Measurements from ENCODE around the gene TBK1. TPM values are rescaled to one million over a fixed set of nuclear protein-coding genes. Genes with fewer than 3 reads are reported as not detected.

The TBK1 gene
- total RNA-seq, 4 donors from 2014 or later, result 21.2 to 24.1 (median 22.6) TPM

DNA sequence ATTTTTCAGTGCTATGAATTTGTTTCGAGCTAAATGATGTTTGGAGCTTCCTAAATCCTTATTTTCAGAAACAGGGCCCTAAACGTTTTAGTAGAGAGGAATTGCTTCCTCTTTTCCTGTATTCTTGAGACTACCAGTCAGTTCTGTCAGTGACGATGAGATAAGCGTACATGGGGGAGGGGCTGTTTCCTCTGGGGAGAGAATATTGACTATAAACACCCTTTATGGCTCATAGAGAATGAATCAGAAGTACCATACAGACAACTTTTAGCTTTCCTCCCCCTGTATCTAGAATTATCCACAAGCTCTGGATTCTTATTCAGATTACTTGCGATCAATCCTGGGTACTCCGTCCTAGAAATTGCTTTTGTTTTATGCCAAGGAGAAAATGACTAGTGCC lies 5.1 kb downstream of the TBK1 start:
- no peak overlapping the region for H3K27ac ChIP-seq (replicated peaks in 1 of 4)
- no peaks in the 10 kb centered on the region for H3K9me3 ChIP-seq
- WGBS, result 73% methylated on average over 6 of the region's 6 CpGs
- H3K27me3 ChIP-seq, result no peaks in the 10 kb centered on the region
- TF ChIP-seq POLR2AphosphoS5 (IDR thresholded peaks at IDR 0.05) (no peak), POLR2A (IDR thresholded peaks at IDR 0.05; ENCODE audit: low read depth) (no peak), EP300 (IDR thresholded peaks at IDR 0.05) (no peak)
- TF ChIP-seq, protein P1, sequence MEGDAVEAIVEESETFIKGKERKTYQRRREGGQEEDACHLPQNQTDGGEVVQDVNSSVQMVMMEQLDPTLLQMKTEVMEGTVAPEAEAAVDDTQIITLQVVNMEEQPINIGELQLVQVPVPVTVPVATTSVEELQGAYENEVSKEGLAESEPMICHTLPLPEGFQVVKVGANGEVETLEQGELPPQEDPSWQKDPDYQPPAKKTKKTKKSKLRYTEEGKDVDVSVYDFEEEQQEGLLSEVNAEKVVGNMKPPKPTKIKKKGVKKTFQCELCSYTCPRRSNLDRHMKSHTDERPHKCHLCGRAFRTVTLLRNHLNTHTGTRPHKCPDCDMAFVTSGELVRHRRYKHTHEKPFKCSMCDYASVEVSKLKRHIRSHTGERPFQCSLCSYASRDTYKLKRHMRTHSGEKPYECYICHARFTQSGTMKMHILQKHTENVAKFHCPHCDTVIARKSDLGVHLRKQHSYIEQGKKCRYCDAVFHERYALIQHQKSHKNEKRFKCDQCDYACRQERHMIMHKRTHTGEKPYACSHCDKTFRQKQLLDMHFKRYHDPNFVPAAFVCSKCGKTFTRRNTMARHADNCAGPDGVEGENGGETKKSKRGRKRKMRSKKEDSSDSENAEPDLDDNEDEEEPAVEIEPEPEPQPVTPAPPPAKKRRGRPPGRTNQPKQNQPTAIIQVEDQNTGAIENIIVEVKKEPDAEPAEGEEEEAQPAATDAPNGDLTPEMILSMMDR (IDR thresholded peaks at IDR 0.05), result no peak
- peaks cover 6 to 31% (median 18%) of the 10 kb centered on the region in 4 donors for H3K36me3 ChIP-seq
- H3K4me1 ChIP-seq, result peaks cover 8 to 49% (median 45%) of the 10 kb centered on the region in 4 donors
- intact Hi-C loops (cut with DNase I), result no loop called here
- H3K4me3 ChIP-seq, result no peak overlapping the region
- no peak for DNase-seq (ENCODE audit: extremely low spot score)

- 88% methylated on average over 3 of the region's 3 CpGs for WGBS
- peaks cover 6 to 31% (median 20%) of the 10 kb centered on the region in 4 donors for H3K36me3 ChIP-seq
- no peak for TF ChIP-seq EP300 (IDR thresholded peaks at IDR 0.05)
- TF ChIP-seq, protein P1 (IDR thresholded peaks at IDR 0.05), result no peak
- no peak for TF ChIP-seq POLR2A (IDR thresholded peaks at IDR 0.05; ENCODE audit: low read depth)
- TF ChIP-seq POLR2AphosphoS5 (IDR thresholded peaks at IDR 0.05), result no peak
- no peak overlapping the region for H3K4me3 ChIP-seq
- peaks cover 8 to 49% (median 45%) of the 10 kb centered on the region in 4 donors for H3K4me1 ChIP-seq
- H3K27ac ChIP-seq (replicated peaks in 1 of 4), result no peak overlapping the region
- H3K27me3 ChIP-seq, result no peaks in the 10 kb centered on the region
- no peak for DNase-seq (ENCODE audit: extremely low spot score)
- no peaks in the 10 kb centered on the region for H3K9me3 ChIP-seq
- intact Hi-C loops (cut with DNase I), result no loop called here
Observed at GRCh38 chr12:64457466-64457865, 5.5 kb downstream of the TBK1 start.

DNA sequence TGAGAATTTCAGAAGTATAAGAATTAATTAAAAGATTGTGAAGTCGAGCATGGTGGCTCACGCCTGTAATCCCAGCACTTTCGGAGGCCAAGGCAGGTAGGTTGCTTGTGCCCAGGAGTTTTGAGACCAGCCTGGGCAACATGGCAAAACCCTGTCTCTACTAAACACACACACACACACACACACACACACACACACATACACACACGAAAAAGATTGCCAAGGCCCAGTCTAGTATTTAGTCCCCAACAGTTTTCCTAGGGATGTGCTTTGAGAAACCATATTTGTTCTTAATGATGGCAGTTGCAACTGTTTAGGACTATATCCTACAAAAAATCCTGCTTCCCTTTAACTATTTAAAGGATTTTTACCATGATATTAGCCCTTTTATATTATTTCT lies 6.0 kb downstream of the TBK1 start:
- peaks cover 6 to 32% (median 23%) of the 10 kb centered on the region in 4 donors for H3K36me3 ChIP-seq
- no peak overlapping the region for H3K4me3 ChIP-seq
- WGBS, result 81% methylated on average over 4 of the region's 4 CpGs
- no peaks in the 10 kb centered on the region for H3K9me3 ChIP-seq
- DNase-seq (ENCODE audit: extremely low spot score), result no peak
- TF ChIP-seq POLR2AphosphoS5 (IDR thresholded peaks at IDR 0.05), result no peak
- no peak for TF ChIP-seq POLR2A (IDR thresholded peaks at IDR 0.05; ENCODE audit: low read depth)
- no peak for TF ChIP-seq EP300 (IDR thresholded peaks at IDR 0.05)
- TF ChIP-seq, protein P1 (IDR thresholded peaks at IDR 0.05), result no peak
- H3K27me3 ChIP-seq, result no peaks in the 10 kb centered on the region
- peaks cover 8 to 48% (median 42%) of the 10 kb centered on the region in 4 donors for H3K4me1 ChIP-seq
- intact Hi-C loops (cut with DNase I), result no loop called here
- no peak overlapping the region for H3K27ac ChIP-seq (replicated peaks in 1 of 4)

GRCh38 chr12:64459394-64459891 lies 7.5 kb downstream of the TBK1 start:
- Histone ChIP-seq H3K27ac (replicated peaks in 1 of 4) (peak overlapping the region; percentile 45 to 61 (median 51)), H3K9me3 (no peaks in the 10 kb centered on the region), H3K4me3 (peak overlapping the region; percentile 19 to 43 (median 38)), H3K36me3 (peaks cover 13 to 48% (median 31%) of the 10 kb centered on the region in 4 donors), H3K4me1 (peaks cover 3 to 34% (median 29%) of the 10 kb centered on the region in 4 donors), H3K27me3 (no peaks in the 10 kb centered on the region)
- TF ChIP-seq POLR2AphosphoS5 (IDR thresholded peaks at IDR 0.05), result no peak
- TF ChIP-seq, protein P1 (IDR thresholded peaks at IDR 0.05), result no peak
- TF ChIP-seq POLR2A (IDR thresholded peaks at IDR 0.05; ENCODE audit: low read depth), result no peak
- TF ChIP-seq EP300 (IDR thresholded peaks at IDR 0.05), result no peak
- DNase-seq (ENCODE audit: extremely low spot score), result no peak
- intact Hi-C loops (cut with DNase I), result no loop called here
- 23% methylated on average over 3 of the region's 3 CpGs for WGBS
